Hippocampal formation (tissue), 2 donors: ENCODE measurements around the gene CGB3.
"Not testable (repeated sequence)": the region's sequence is repeated elsewhere in the genome, so short reads cannot be mapped to it uniquely, and the experiment has no call there.

ENCODE experiments used
- DNase-seq, 2 donors: peaks; one replicate each; lab custom pipeline; 2025; lab: John Stamatoyannopoulos, UW

CGB3 gene

DNA sequence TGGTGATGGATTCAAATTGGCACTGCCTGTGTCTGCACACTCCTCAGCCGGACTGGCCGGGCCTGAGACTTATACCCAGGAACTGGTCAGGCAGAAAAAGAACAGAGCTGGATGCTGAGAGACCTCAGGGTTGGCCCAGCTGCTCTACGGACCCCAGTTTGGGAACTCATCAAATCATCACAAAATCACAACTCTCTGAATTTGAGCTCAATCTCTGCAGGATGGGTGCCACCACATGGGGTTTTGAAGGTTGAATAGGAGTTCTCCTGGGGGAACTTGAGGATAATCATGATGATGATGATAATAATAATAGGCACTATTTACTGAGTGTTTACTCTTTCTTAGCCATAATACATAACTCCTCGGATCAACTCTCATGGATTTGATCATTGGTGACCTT, 18.5 kb upstream of the CGB3 start:
- not testable (repeated sequence) for DNase-seq

DNA sequence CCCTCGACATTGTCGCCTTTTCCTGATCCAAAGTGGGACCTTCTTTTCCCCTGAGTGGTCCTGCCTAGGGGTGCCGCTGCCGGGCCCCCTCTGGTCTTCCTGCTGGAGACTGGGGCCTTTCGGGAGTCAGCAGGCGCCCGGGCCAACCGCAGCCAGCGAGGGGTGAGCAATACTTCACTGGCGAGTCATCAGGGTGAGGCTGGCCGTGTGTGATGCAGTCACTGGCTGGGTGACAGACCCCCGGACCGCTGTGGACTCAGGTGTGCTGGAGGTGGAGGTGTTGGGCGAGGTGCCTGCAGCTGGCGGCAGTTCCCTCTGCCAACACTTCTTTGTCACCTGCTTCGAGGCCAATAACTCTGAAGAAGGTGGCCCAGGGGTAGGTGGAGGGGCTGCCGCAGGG, 18.0 kb upstream of the CGB3 start:
- no peak for DNase-seq

DNA sequence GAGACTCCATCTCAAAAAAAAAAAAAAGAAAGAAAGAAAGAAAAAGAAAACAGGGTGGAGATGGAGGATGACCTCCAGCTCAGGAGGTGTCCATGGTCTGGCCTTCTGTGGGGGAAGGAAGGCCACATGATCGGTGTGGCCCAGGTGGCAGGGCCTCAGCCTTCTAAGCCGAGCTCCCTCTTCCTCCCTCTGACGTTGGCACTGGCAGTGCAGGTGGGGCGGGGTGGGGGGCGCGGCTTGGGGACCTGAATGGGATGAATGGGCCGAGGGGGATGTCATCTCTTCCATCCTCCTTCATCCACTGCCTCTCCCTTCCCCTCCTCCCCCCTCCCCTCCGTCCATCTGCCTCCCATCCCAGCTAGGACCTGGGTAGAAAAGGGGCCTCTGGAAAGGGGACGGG, 15.6 kb upstream of the CGB3 start:
- not testable (repeated sequence) for DNase-seq

DNA sequence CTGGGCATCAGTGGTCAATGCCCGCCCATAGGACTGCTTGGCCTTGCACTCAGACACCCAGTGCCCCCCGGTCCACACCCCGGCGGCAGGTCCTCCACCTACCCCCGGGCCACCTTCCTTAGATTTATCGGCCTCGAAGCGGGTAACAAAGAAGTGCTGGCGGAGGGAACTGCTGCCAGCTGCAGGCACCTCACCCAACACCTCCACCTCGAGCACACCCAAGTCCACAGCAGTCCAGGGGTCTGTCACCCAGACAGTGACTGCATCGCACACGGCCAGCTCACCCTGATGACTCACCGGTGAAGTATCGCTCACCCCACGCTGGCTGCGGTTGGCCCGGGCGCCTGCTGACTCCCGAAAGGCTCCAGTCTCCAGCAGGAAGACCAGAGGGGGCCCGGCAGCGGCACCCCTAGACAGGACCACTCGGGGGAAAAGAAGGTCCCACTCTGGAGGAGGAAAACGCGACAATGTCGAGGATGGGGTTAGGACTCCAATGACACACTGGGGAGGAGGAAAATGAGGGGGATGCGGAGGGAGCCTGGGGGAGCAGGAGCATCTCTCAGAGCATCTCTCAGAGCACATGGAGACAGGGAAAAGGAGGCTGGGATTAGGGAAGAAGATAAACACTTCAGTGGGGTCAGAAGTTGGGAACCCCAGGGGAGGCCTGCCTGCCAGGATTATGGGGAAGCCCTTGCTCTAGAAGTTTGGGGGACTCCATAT, 14.6 kb upstream of the CGB3 start:
- DNase-seq = not testable (repeated sequence)

DNA sequence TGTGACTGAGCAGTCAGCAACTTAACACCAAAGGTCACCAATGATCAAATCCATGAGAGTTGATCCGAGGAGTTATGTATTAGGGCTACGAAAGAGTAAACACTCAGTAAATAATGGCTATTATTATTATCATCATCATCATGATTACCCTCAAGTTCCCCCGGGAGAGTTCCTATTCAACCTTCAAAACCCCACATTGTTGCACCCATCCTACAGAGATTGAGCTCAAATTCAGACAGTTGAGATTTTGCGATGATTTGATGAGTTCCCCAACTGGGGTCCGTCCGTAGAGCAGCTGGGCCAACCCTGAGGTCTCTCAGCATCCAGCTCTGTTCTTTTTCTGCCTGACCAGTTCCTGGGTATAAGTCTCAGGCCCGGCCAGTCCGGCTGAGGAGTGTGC, 14.0 kb upstream of the CGB3 start:
- DNase-seq = not testable (repeated sequence)

DNA sequence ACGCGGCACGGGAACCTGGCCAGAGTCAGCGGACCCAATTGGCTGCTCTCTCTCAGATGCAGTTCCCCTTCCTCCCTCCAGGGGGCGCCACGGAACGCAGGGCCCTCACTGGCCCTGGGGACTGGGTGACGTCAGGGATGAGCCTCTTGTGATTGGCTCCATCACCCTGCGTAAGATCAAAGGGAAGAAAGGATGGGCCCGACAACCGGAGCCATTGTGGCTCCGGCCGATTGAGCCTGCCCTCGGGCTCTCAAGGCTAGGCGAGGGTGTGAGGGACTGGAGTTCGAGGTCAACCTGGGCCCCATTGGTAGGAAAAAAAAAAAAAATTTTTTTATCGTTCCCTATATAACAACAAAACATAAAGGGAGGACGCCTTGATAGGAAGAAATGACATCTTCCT, 12.7 kb upstream of the CGB3 start, which contains the start of gene CGB1:
Gene CGB1 (minus strand): TSS at position 81 of the 400 bp plus-strand sequence. CDS start 184 bp downstream, outside the sequence.
- not testable (repeated sequence) for DNase-seq

DNA sequence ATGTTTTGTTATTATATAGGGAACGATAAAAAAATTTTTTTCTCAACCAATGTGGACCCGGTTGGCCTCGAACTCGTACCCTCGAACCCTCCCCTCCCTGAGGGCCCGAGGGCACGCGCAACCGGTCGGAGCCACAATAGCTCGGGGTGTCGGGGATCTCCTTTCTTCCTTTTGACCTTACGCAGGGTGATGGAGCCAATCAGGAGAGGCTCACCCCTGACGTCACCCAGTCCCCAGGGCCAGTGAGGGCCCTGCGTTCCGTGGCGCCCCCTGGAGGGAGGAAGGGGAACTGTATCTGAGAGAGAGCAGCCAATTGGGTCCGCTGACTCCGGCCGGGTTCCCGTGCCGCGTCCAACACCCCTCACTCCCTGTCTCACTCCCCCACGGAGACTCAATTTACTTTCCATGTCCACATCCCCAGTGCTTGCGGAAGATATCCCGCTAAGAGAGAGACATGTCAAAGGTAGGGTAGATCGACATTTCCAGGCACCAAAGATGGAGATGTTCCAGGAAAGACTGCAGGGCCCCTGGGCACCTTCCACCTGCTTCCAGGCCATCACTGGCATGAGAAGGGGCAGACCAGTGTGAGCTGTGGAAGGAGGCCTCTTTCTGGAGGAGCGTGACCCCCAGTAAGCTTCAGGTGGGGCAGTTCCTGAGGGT, 7.6 kb upstream of the CGB3 start, which contains the start of gene CGB2:
Gene CGB2 (plus strand): TSS at position 249 of the 660 bp plus-strand sequence. CDS start 206 bp downstream, at position 455.
- DNase-seq = not testable (repeated sequence)

DNA sequence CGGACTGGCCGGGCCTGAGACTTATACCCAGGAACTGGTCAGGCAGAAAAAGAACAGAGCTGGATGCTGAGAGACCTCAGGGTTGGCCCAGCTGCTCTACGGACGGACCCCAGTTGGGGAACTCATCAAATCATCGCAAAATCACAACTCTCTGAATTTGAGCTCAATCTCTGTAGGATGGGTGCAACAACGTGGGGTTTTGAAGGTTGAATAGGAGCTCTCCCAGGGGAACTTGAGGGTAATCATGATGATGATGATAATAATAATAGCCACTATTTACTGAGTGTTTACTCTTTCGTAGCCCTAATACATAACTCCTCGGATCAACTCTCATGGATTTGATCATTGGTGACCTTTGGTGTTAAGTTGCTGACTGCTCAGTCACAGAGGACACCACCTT, 6.2 kb upstream of the CGB3 start:
- DNase-seq = not testable (repeated sequence)

DNA sequence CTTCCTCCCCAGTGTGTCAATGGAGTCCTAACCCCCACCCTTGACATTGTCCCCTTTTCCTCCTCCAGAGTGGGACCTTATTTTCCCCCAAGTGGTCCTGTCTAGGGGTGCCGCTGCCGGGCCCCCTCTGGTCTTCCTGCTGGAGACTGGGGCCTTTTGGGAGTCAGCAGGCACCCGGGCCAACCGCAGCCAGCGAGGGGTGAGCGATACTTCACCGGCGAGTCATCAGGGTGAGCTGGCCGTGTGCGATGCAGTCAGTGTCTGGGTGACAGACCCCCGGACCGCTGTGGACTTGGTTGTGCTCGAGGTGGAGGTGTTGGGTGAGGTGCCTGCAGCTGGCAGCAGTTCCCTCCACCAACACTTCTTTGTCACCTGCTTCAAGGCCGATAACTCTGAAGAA, 5.6 kb upstream of the CGB3 start:
- DNase-seq = not testable (repeated sequence)

DNA sequence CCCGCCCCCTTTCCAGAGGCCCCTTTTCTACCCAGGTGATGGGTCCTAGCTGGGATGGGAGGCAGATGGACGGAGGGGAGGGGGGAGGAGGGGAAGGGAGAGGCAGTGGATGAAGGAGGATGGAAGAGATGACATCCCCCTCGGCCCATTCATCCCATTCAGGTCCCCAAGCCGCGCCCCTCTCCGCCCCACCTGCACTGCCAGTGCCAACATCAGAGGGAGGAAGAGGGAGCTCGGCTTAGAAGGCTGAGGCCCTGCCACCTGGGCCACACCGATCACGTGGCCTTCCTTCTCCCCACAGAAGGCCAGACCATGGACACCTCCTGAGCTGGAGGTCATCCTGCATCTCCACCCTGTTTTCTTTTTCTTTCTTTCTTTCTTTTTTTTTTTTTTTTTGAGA, 4.6 kb upstream of the CGB3 start:
- not testable (repeated sequence) for DNase-seq

DNA sequence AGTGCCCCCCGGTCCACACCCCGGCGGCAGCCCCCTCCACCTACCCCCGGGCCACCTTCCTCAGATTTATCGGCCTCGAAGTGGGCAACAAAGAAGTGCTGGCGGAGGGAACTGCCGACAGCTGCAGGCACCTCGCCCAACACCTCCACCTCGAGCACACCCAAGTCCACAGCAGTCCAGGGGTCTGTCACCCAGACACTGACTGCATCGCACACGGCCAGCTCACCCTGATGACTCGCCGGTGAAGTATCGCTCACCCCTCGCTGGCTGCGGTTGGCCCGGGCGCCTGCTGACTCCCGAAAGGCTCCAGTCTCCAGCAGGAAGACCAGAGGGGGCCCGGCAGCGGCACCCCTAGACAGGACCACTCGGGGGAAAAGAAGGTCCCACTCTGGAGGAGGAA, 1.5 kb upstream of the CGB3 start:
- not testable (repeated sequence) for DNase-seq

DNA sequence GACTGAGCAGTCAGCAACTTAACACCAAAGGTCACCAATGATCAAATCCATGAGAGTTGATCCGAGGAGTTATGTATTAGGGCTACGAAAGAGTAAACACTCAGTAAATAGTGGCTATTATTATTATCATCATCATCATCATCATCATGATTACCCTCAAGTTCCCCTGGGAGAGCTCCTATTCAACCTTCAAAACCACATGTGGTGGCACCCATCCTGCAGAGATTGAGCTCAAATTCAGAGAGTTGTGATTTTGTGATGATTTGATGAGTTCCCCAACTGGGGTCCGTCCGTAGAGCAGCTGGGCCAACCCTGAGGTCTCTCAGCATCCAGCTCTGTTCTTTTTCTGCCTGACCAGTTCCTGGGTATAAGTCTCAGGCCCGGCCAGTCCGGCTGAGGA, 955 bp upstream of the CGB3 start:
- not testable (repeated sequence) for DNase-seq

DNA sequence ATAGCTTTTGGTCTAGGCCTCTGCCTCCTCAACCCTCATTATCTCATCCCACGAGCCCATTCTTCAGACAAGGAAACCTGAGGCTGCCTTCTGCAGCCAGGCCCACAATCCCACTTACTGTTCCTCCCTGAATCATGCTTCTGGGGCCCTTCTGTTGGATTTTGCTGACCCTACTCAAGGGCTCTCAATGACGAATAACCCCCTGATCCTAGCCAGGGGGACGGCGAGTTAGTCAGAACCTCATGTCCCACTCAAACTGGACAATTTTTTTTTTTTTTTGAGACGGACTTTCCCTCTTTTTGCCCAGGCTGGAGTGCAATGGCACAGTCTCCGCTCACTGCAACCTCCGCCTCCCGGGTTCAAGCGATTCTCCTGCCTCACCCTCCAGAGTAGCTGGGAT, 2.0 kb downstream of the CGB3 start:
- no peak for DNase-seq

DNA sequence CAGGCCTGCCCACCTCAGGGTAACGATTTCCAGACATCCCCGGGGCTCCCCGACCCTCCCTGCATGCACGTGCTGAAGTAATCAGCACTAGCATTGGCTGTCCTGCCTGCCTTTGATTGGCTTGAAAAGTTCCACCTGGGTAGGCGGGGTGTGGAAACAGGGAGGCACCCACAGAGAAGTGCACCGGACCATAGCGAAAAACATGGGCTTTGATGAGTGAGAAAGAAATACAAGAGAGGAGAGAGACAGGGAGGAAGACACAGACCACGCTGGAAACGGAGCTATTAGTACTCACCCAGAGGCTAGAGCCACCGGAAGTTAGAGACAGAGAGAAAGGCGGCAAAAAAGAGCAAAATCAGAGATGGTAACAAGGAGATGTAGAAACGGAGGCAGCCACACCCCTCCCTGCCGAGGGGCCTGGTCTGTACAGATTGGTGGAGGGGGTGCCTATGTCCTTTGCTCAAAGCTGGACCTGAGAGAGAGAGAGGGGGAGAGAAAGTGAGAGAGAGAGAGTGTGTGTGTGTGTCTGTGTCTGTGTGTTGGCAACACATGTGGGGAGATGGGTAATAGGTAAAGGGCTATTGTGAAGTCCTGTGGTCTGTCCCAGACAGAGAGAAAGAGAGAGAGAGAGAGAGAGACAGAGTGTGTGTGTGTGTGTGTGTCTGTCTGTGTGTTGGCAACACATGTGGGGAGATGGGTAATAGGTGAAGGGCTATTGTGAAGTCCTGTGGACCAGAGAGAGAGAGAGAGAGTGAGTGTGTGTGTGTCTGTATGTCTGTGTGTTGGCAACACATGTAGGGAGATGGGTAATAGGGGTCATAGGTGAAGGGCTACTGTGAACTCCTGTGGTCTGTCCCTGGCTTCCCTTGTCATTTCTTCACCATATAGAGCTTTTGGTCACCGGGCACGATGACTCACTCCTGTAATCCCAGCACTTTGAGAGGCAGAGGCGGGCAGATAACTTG, 2.9 kb downstream of the CGB3 start:
- DNase-seq = no peak

DNA sequence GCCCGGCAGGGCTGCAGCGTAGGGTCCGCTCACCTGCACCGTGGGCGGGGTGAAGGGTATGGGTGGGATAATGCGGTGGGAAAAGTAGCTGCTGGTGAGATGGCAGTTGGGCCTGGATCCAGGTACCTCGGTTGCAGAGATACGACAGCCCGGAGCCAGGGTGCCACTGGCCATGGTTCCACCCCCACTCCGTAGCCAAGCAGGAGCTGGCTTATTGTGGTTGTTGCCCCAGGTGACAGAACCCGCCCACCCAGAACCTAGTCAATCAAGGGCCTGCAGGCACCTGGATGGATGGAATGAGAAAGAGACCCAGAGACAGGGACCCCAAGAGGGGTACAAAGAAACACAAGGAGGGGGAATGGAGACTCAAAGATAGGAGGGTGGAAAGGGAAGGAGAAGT, 3.8 kb downstream of the CGB3 start:
- no peak for DNase-seq

DNA sequence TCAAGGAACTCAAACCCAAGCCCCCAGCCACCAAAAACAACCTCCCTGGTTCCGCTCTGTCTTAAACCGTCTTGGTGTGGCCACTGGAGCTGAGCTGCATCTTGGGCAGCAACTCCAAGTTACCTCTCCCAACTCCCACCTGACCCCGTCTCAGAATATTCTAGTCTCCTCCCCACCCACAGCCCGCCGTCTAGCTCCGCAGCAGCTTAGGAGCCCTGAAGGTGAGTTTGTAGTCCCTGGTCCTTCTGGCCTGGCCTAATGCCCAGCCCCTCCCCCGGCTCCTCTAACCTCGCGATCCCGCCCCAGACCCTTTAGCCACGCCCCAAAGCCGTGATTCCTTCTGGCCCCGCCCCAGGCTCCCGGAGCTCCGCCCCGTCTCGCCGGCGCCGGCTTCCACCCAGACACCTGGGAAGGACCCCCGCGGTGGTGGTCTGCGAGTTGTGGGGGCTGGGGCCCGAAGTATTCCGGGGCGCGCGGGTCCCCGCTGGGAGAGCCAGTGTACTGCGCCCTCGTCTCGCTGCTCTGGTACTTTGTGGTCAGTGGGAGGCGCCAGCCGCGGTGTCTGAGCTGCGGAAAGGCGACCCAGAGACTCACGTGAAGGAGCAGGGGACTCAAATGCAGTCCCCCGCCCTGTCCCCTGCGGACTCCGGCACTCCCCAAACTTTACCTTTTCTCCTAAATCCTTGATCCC, 4.7 kb downstream of the CGB3 start:
- peak in 1 of 2 donors; percentile 8 for DNase-seq

DNA sequence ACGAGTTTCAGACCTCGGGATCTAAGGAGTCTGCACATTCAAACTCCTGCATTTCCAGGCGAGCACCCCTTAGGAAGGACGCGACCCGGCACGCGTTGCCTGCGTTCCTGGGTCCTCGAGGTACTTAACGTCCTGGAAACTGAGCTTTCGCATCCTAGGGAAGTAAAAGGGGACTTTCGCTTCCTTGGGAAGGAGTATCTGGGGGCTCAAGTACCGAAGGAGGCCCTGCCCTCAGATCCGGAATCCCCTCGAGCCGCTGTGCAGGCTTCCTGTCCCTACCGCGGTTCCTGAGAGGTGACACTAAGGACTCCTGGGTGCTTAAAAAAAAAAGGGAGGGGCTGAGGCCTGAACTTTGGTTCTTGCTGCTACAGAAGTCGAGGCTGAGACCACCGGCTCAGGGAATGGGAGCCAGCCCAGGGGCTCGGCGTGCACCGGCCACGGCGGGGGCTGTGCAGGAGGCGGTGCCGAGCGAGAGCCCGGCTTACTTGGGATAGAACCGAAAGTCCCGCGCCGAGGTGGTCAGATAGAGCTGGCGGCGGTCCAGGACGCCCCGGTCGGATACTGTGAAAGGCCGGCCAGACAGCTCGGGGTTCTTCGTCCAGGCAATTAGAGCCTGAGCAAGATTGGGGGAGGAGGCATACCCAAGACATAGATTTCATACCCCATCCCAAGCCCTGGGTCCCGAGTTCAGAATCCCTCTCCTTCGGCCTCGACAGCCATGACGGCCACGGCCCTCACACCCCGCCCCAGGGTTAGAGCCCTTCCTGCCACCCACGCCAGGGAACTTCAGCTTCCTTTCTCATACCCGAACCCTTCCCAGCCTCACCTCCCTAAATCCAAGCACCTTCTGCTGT, 5.5 kb downstream of the CGB3 start:
- not testable (repeated sequence) for DNase-seq

DNA sequence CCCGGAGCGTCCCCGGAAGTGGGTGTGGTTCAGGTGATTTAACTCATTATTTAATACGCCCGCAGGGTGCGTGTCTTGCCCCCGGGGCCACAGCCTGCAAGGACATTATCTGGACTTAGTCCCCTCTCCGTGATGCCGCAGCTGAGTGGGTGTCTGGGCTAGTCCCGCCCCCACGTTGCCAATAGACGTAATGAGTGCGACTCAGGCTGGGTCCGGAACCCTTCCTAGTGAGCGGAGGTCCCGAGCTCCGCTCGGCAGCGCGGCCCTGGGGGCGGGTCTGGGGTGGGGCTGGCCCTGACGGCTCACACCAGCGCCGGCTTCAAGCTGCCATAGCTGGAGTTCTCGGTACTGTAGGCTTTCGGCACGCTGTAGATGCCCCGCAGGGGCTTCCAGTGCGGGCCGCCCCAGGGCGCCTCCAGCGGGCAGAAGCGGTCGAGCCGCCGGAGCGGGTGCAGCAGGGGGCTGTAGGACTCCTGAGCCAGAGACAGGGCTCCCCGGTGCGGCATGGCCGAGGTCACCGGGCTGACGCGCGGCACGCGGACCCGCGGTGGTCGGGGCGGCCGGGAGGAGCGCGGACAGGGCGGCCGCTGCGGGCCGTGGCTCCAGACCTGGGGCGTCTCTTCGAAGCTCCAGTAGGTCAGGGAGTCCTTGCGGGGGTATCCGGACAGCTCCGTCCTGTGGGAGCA, 6.3 kb downstream of the CGB3 start:
- DNase-seq = peak in 1 of 2 donors; percentile 20

DNA sequence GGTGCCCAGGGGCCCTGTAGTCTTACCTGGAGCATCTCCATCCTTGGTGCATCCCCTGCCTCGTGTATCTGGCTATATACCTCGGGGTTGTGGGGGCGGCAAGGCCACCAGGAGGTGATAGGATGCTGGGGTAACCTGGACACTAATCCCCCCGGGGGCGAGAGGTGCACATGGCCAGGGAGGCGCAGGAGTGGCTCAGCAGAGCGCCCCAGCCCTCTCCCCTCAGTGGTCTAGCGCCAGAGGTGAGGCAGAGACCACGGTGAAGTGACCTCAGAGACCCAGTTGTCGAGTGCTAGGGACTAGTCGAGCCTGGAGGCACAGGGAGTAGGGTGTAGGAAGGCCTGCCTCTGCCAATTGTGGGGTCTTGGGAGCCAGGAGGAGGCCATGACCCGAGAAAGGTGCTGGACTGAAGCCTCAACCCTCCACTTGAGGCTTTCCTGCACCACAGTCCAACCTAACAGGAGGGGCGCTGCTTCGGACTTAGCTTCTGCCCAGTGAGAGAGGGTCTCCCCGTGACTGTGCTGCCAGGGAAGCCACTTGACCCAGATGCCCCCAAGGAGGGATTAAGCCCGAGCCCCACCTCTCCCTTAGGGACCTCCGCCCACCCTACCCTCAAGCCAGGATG, 7.0 kb downstream of the CGB3 start, which contains the start of gene LHB:
Gene LHB (minus strand): TSS at position 51 of the 625 bp plus-strand sequence. CDS start 10 bp downstream, at position 41.
- no peak for DNase-seq
